ENCODE results near the gene LY9.

The LY9 gene

GRCh38 chr1:160761886-160762285, 34.1 kb upstream of the LY9 start:
- Mint-ChIP-seq H3K36me3 (peaks cover 3% of the 10 kb centered on the region), H3K27me3 (no peaks in the 10 kb centered on the region), H3K4me1 (ENCODE audit: low read depth) (peaks cover 34% of the 10 kb centered on the region), H3K27ac (no peak overlapping the region), H3K4me3 (no peak overlapping the region), H3K9me3 (ENCODE audit: low read depth) (peaks cover 3% of the 10 kb centered on the region)

GRCh38 chr1:160763993-160764392, 32.0 kb upstream of the LY9 start:
- no peaks in the 10 kb centered on the region for H3K27me3 Mint-ChIP-seq
- peak overlapping the region; percentile 46 for H3K27ac Mint-ChIP-seq
- no peaks in the 10 kb centered on the region for H3K9me3 Mint-ChIP-seq (ENCODE audit: low read depth)
- H3K36me3 Mint-ChIP-seq = peaks cover 2% of the 10 kb centered on the region
- H3K4me1 Mint-ChIP-seq (ENCODE audit: low read depth) = peaks cover 39% of the 10 kb centered on the region
- H3K4me3 Mint-ChIP-seq = no peak overlapping the region

GRCh38 chr1:160767395-160768294, 28.3 kb upstream of the LY9 start:
- peak overlapping the region; percentile 85 for H3K4me3 Mint-ChIP-seq
- H3K4me1 Mint-ChIP-seq (ENCODE audit: low read depth) = peaks cover 46% of the 10 kb centered on the region
- H3K36me3 Mint-ChIP-seq = peaks cover 2% of the 10 kb centered on the region
- H3K9me3 Mint-ChIP-seq (ENCODE audit: low read depth) = no peaks in the 10 kb centered on the region
- H3K27me3 Mint-ChIP-seq = no peaks in the 10 kb centered on the region
- H3K27ac Mint-ChIP-seq = peak overlapping the region; percentile 99

- H3K27me3 Mint-ChIP-seq = no peaks in the 10 kb centered on the region
- H3K36me3 Mint-ChIP-seq = peaks cover 2% of the 10 kb centered on the region
- H3K27ac Mint-ChIP-seq = peak overlapping the region; percentile 99
- no peaks in the 10 kb centered on the region for H3K9me3 Mint-ChIP-seq (ENCODE audit: low read depth)
- peak overlapping the region; percentile 85 for H3K4me3 Mint-ChIP-seq
- H3K4me1 Mint-ChIP-seq (ENCODE audit: low read depth) = peaks cover 50% of the 10 kb centered on the region
These were observed 27.7 kb upstream of the LY9 start for GRCh38 chr1:160768295-160768657.

GRCh38 chr1:160772331-160772730, 23.6 kb upstream of the LY9 start:
- Mint-ChIP-seq H3K4me3 (no peak overlapping the region), H3K27me3 (no peaks in the 10 kb centered on the region), H3K27ac (peak overlapping the region; percentile 35), H3K36me3 (peaks cover 3% of the 10 kb centered on the region), H3K4me1 (ENCODE audit: low read depth) (peaks cover 42% of the 10 kb centered on the region), H3K9me3 (ENCODE audit: low read depth) (no peaks in the 10 kb centered on the region)

- H3K27me3 Mint-ChIP-seq = no peaks in the 10 kb centered on the region
- peaks cover 3% of the 10 kb centered on the region for H3K36me3 Mint-ChIP-seq
- peaks cover 38% of the 10 kb centered on the region for H3K4me1 Mint-ChIP-seq (ENCODE audit: low read depth)
- no peak overlapping the region for H3K4me3 Mint-ChIP-seq
- no peak overlapping the region for H3K27ac Mint-ChIP-seq
- no peaks in the 10 kb centered on the region for H3K9me3 Mint-ChIP-seq (ENCODE audit: low read depth)
These were observed 22.9 kb upstream of the LY9 start for GRCh38 chr1:160773093-160773492.

- Mint-ChIP-seq H3K36me3 (peaks cover 3% of the 10 kb centered on the region), H3K27me3 (no peaks in the 10 kb centered on the region), H3K4me1 (ENCODE audit: low read depth) (peaks cover 34% of the 10 kb centered on the region), H3K9me3 (ENCODE audit: low read depth) (no peaks in the 10 kb centered on the region), H3K4me3 (peak overlapping the region; percentile 44), H3K27ac (peak overlapping the region; percentile 75)
These were observed 20.9 kb upstream of the LY9 start for GRCh38 chr1:160774886-160775719.

GRCh38 chr1:160776178-160776577, 19.8 kb upstream of the LY9 start:
- Mint-ChIP-seq H3K4me3 (no peak overlapping the region), H3K27ac (no peak overlapping the region), H3K27me3 (no peaks in the 10 kb centered on the region), H3K9me3 (ENCODE audit: low read depth) (no peaks in the 10 kb centered on the region), H3K36me3 (peaks cover 3% of the 10 kb centered on the region), H3K4me1 (ENCODE audit: low read depth) (peaks cover 30% of the 10 kb centered on the region)

- peak overlapping the region; percentile 30 for H3K27ac Mint-ChIP-seq
- H3K9me3 Mint-ChIP-seq (ENCODE audit: low read depth) = no peaks in the 10 kb centered on the region
- H3K27me3 Mint-ChIP-seq = no peaks in the 10 kb centered on the region
- peaks cover 3% of the 10 kb centered on the region for H3K36me3 Mint-ChIP-seq
- peaks cover 29% of the 10 kb centered on the region for H3K4me1 Mint-ChIP-seq (ENCODE audit: low read depth)
- H3K4me3 Mint-ChIP-seq = no peak overlapping the region
These were observed 18.4 kb upstream of the LY9 start for GRCh38 chr1:160777486-160778089.

GRCh38 chr1:160778976-160779375, 17.0 kb upstream of the LY9 start:
- Mint-ChIP-seq H3K4me1 (ENCODE audit: low read depth) (peaks cover 21% of the 10 kb centered on the region), H3K27me3 (no peaks in the 10 kb centered on the region), H3K9me3 (ENCODE audit: low read depth) (no peaks in the 10 kb centered on the region), H3K4me3 (no peak overlapping the region), H3K36me3 (peaks cover 3% of the 10 kb centered on the region), H3K27ac (no peak overlapping the region)

GRCh38 chr1:160779626-160780397, 16.2 kb upstream of the LY9 start:
- Mint-ChIP-seq H3K36me3 (peaks cover 1% of the 10 kb centered on the region), H3K4me1 (ENCODE audit: low read depth) (peaks cover 18% of the 10 kb centered on the region), H3K27ac (no peak overlapping the region), H3K9me3 (ENCODE audit: low read depth) (no peaks in the 10 kb centered on the region), H3K27me3 (no peaks in the 10 kb centered on the region), H3K4me3 (no peak overlapping the region)

- no peaks in the 10 kb centered on the region for H3K27me3 Mint-ChIP-seq
- no peak overlapping the region for H3K27ac Mint-ChIP-seq
- no peak overlapping the region for H3K4me3 Mint-ChIP-seq
- no peaks in the 10 kb centered on the region for H3K36me3 Mint-ChIP-seq
- H3K9me3 Mint-ChIP-seq (ENCODE audit: low read depth) = no peaks in the 10 kb centered on the region
- H3K4me1 Mint-ChIP-seq (ENCODE audit: low read depth) = peaks cover 12% of the 10 kb centered on the region
These were observed 15.6 kb upstream of the LY9 start for GRCh38 chr1:160780398-160780755.

- Mint-ChIP-seq H3K27ac (no peak overlapping the region), H3K36me3 (no peaks in the 10 kb centered on the region), H3K27me3 (no peaks in the 10 kb centered on the region), H3K9me3 (ENCODE audit: low read depth) (no peaks in the 10 kb centered on the region), H3K4me3 (no peak overlapping the region), H3K4me1 (ENCODE audit: low read depth) (peaks cover 8% of the 10 kb centered on the region)
These were observed 14.7 kb upstream of the LY9 start for GRCh38 chr1:160781186-160781766.

All from activated naive CD8-positive, alpha-beta T cell (primary cell).